ENCODE measurements around the gene HES3. TPM values are rescaled to one million over a fixed set of nuclear protein-coding genes. Genes with fewer than 3 reads are reported as not detected.

The HES3 gene
- polyA plus RNA-seq, 1 experiment, result not detected

- no peaks in the 10 kb centered on the region; the same call in 1 of the 2 replicates for H3K36me3 ChIP-seq (ENCODE audit: control insufficient read depth, insufficient read depth, low read length)
- POLR2A ChIA-PET, result no interaction called here
- no peak for TF ChIP-seq CTCF (IDR thresholded peaks at IDR 0.05; ENCODE audit: insufficient read depth, low read depth, low read length)
- no peaks in the 10 kb centered on the region for H3K27me3 ChIP-seq (ENCODE audit: control insufficient read depth, insufficient read depth, low read length)
- no peak overlapping the region for H3K4me3 ChIP-seq (ENCODE audit: low read depth, low read length)
- CTCF ChIA-PET, result no interaction called here
- no peak for DNase-seq (ENCODE audit: low read depth)
Observed at GRCh38 chr1:6286266-6286665, 42.3 kb downstream of the HES3 start.

GRCh38 chr1:6287029-6287428, 43.0 kb downstream of the HES3 start:
- Histone ChIP-seq H3K36me3 (ENCODE audit: control insufficient read depth, insufficient read depth, low read length) (no peaks in the 10 kb centered on the region; the same call in 1 of the 2 replicates), H3K27me3 (ENCODE audit: control insufficient read depth, insufficient read depth, low read length) (no peaks in the 10 kb centered on the region), H3K4me3 (ENCODE audit: low read depth, low read length) (no peak overlapping the region)
- no peak for TF ChIP-seq CTCF (IDR thresholded peaks at IDR 0.05; ENCODE audit: insufficient read depth, low read depth, low read length)
- no peak for DNase-seq (ENCODE audit: low read depth)
- POLR2A ChIA-PET, result no interaction called here
- CTCF ChIA-PET, result interaction anchor here (0.9 to 1.5 kb wide), 3 partner anchors 9 to 56 kb away, joined by 3 read pairs; no protein-coding TSS in a partner anchor

GRCh38 chr1:6287431-6287886, 43.5 kb downstream of the HES3 start:
- Histone ChIP-seq H3K36me3 (ENCODE audit: control insufficient read depth, insufficient read depth, low read length) (no peaks in the 10 kb centered on the region; the same call in 1 of the 2 replicates), H3K4me3 (ENCODE audit: low read depth, low read length) (no peak overlapping the region), H3K27me3 (ENCODE audit: control insufficient read depth, insufficient read depth, low read length) (no peaks in the 10 kb centered on the region)
- no peak for TF ChIP-seq CTCF (IDR thresholded peaks at IDR 0.05; ENCODE audit: insufficient read depth, low read depth, low read length)
- ChIA-PET CTCF (interaction anchor here (0.9 to 1.5 kb wide), 3 partner anchors 9 to 56 kb away, joined by 3 read pairs; no protein-coding TSS in a partner anchor), POLR2A (no interaction called here)
- DNase-seq (ENCODE audit: low read depth), result no peak

GRCh38 chr1:6288026-6288425, 44.0 kb downstream of the HES3 start:
- no peak for DNase-seq (ENCODE audit: low read depth)
- H3K36me3 ChIP-seq (ENCODE audit: control insufficient read depth, insufficient read depth, low read length), result no peaks in the 10 kb centered on the region; the same call in 1 of the 2 replicates
- POLR2A ChIA-PET, result no interaction called here
- no peak for TF ChIP-seq CTCF (IDR thresholded peaks at IDR 0.05; ENCODE audit: insufficient read depth, low read depth, low read length)
- CTCF ChIA-PET, result interaction anchor here (1.5 kb wide), 1 partner anchor 10 kb away, joined by 3 read pairs; no protein-coding TSS in a partner anchor
- no peaks in the 10 kb centered on the region for H3K27me3 ChIP-seq (ENCODE audit: control insufficient read depth, insufficient read depth, low read length)
- no peak overlapping the region for H3K4me3 ChIP-seq (ENCODE audit: low read depth, low read length)

GRCh38 chr1:6288665-6289064, 44.7 kb downstream of the HES3 start:
- H3K27me3 ChIP-seq (ENCODE audit: control insufficient read depth, insufficient read depth, low read length), result no peaks in the 10 kb centered on the region
- TF ChIP-seq CTCF (IDR thresholded peaks at IDR 0.05; ENCODE audit: insufficient read depth, low read depth, low read length), result no peak
- CTCF ChIA-PET, result no interaction called here
- H3K4me3 ChIP-seq (ENCODE audit: low read depth, low read length), result no peak overlapping the region
- POLR2A ChIA-PET, result no interaction called here
- no peak for DNase-seq (ENCODE audit: low read depth)
- H3K36me3 ChIP-seq (ENCODE audit: control insufficient read depth, insufficient read depth, low read length), result no peaks in the 10 kb centered on the region; the same call in none of the 2 replicates
